Measurements from ENCODE around the gene PTPRT. TPM values are rescaled to one million over a fixed set of nuclear protein-coding genes. Genes with fewer than 3 reads are reported as not detected.

Gene PTPRT
- polyA plus RNA-seq, 1 donor: 1.9 TPM

GRCh38 chr20:42785041-42785440 lies 404.7 kb downstream of the PTPRT start:
- no peak for DNase-seq

GRCh38 chr20:42779216-42779615 lies 410.5 kb downstream of the PTPRT start:
- DNase-seq: no peak

DNA sequence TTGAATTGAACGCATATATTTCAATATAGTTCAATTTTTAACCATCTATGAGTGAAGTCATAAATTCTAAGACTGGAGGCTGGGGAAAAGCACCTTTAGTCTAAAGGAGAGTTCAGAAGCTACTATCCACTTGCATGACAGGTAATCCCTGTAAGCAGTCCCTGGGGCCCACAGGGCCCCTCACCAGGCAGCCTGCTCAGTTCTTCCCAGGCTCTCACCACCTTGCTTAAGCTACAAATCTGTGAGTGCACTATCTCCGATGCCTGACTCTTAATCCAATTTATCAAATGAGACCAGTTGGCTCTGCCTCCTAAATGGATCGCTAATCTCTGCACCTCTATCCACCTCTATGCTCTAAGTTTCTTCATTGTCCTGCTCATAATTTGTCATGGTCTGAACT lies 413.8 kb downstream of the PTPRT start:
- no peak for DNase-seq

- DNase-seq: no peak
These were observed 414.7 kb downstream of the PTPRT start for GRCh38 chr20:42775037-42775436.

DNA sequence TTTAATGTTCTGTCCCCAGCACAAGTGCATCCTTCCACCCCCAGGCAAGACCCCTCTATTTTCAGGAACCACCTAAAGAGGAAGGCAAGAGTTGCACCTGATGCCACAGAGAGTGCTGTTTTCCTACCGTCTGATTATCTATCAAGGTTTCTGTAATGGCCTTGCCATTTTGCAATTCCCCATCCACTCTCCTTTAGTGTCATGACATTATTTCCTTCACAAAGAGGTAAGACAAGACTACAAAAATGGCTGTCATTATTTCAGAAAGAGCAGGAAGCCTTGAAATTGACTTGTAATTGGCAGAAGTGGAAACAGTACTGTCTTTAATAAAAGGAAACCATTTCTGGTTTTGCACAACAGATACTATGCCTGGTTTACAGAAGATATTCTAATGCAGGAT lies 426.7 kb downstream of the PTPRT start:
- DNase-seq: no peak

DNA sequence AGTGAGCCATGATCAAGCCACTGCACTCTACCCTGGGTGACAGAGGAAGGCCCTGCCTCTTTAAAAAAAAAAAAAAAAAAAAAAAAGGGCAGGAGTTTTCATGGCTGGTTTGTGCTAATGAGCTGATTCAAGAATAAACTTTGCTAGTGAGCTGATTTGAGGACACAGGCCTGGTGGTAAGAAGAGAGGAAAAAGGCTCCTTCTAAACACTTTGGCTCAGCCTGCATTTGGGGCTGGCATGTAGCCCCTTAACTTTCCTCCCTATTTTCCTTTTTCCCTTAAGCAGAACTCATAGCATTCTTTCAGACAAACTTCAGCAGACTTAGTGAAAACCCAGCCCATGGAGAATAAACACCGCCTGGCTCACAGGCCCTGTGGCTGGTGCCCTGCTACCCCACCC lies 432.7 kb downstream of the PTPRT start:
- DNase-seq: no peak

DNA sequence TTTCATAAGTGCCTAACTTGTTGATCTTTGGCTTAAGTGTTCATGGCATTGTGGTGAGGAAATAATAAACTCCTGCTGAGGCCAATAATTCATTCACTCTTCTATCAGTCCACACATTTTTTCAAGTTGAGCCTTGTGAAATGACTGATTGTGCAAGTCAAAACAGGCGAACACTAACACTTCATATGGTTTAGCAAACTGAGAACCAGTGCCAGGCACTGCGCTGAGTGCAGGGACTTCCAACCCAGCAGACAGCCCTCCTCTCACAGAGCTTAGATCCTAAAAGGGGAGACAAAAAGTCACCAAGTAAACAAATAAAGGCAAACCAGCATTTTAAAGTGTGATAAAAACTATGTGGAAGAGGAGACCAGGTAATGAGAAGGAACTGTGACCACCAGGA lies 435.0 kb downstream of the PTPRT start:
- DNase-seq: no peak

- no peak for DNase-seq
These were observed 437.1 kb downstream of the PTPRT start for GRCh38 chr20:42752620-42753019.

GRCh38 chr20:42749556-42749955 lies 440.1 kb downstream of the PTPRT start:
- no peak for DNase-seq

DNA sequence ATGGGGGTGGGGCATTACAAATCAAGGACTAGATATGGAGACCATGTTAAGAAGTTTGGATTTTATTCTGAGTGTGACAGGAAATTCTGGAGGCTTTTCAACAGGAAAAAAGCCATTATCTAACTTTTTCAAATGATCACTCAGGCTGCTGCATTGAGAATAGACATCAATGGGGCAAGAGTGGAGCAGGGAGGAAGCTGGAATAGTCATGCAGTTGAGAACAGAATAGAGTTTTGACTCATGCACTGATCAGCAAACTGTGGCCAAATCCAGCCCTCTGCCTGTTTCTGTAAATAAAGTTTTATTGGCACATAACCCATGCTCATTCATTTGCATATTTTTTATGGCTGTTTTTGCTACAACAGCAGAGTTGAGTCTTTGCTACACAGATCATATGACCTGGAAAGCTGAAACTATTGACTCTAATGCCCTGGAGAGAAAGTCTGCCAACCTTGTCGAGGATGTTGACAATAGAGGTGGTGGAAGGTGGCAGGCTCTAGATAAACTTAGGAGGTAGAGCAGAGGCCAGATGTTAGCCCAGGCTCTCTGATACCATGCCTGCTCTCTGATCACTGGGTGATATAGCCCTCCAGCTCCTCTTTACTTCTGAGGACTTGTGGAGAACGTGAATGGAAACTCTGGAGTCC lies 441.8 kb downstream of the PTPRT start:
- DNase-seq: no peak

DNA sequence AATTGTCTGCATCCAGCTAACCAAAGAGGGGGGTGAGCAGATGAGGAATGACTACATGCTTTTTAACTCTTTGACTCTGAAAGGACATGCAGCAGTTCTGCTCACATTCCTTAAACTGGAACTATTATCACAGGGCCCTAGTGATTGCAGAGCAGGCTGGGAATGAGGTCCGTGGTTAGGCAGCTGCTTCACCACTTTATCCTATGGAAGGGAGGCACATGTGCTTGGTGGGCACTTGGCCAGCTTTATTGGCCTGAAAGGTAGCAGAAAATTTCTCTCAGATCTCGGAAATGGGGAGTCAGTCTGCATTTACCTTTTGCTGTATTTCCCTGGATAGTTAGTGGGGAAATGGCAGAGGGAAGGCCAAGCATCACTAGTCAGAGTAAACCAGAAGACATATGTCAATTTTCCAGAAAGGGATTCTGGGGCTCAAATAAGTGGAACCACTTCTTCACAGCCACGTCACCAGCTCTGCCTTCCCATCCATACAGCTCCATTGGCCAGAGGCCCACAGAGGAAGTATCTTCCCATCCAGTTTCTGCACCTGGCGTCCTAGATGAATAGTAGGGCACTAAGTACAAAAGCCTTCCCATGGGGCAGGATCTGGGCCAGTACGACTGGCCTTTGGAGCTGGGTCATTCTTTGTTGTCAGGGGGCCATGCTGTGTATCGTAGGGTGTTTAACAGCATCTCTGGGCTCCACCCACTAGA lies 444.8 kb downstream of the PTPRT start:
- no peak for DNase-seq

- no peak for DNase-seq
These were observed 446.8 kb downstream of the PTPRT start for GRCh38 chr20:42742926-42743325.

GRCh38 chr20:42741906-42742305 lies 447.8 kb downstream of the PTPRT start:
- DNase-seq: no peak

GRCh38 chr20:42740226-42740870 lies 449.4 kb downstream of the PTPRT start:
- DNase-seq: no peak

DNA sequence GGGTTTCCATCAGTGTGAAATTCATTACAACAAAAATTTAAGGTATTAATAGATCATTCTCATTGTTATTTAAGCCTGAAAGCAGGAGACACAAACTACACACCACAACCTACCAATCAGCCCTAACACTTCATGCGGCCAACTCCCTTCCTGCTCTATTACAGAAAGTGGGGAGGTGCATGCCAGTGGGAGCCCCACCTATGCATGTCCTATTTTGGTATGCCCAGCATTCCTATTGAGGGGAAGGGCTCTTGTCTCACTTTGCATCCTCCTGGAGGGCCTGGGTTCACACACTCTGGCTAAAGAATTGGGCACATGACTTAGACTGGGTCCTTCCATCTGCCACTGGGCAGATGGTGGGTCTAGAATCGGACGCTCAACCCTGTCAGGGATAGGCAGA lies 450.0 kb downstream of the PTPRT start:
- no peak for DNase-seq

DNA sequence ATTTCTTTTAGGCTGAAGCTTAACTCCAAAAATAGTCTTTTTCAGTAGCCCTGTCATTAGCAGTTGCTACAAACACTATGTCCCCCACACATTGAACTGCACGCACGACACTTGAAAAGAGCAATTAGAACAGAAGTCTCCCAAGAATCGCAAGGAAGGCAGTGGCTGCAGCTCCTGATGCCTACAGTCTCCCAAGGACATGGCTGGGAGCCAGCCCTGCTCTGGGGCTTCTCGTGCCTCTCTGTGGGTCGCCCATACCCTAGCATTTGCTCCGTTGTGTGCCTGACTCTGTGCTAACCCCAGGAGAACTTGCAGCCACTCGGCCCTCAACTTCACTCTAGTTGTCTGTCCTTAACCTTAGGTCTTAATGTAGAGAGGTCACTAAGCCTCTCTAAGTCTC lies 454.2 kb downstream of the PTPRT start:
- no peak for DNase-seq

- DNase-seq: no peak
These were observed 454.9 kb downstream of the PTPRT start for GRCh38 chr20:42734660-42735368.

DNA sequence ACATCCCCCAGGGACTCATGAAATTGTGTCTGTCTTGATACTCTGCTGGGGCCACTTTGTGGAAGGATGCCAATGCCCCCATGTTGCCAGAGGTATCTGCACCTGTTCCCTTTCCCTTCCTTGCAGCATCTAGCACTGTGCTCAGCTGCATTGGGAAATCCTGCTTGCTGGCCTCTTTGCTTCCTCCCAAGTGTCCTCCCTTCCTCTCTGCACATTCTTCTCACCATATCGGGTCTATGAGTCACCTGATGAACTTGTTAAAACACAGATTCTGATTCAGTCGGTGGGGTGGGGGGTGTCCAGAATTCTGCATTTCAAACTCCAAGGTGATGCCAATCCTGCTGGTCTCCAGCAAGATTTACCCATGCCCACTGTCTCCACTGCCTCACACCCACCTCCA lies 467.8 kb downstream of the PTPRT start:
- no peak for DNase-seq

DNA sequence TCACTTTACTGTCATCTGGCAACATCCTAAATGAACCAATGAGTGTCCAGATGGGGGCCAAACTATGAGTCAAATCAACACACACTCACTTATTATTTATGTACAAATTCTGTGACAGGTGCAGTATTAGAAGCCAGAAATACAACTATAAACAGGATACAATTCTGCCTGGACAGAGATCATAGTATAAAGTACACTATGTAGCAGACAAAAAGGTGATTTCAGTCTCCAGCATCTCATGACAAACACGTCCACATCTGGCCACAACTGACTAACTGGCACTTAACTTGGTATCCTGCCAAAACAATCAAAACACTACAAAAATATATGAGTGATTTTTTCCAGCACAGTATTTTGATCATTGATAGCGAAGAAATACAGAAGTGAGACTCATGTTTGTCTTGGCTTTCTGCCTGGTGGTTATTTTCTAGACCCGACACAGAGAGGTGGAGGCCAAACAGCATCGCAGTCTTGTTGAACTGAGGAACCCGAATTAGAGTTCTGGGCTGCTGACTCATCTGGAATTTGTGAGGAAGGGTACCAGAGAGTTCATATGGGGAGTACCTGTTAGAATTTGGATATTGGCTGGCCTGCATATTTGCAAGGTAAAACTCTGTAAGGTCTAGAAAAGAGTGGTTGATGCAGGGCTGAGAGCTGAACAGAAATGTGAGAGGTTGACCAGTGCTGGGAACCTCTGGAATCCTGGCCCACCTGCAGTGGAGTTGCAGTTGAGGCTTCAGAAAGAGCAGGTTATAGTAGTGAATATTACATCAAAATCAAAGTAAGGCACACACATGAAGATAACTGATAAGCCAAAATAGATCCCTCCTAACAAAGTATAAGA lies 475.2 kb downstream of the PTPRT start:
- no peak for DNase-seq

DNA sequence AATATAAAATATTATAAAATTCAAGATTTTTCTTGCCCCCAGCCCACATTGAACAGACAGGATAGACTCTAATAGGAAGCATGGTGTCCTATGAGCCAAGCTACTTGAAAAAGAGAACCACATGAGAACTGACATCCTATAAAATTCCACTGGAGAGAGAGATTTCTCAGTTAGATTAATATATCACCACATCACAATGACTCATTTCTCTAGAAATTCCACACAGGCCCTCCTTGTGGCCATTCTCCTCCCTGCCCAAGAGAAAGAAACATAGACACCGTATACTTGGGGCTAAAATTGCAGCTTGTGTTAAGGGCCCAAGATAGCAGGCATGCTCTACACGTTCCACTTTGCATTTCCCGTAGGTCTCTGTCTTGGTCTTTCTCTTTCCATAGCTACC lies 481.4 kb downstream of the PTPRT start:
- DNase-seq: no peak

DNA sequence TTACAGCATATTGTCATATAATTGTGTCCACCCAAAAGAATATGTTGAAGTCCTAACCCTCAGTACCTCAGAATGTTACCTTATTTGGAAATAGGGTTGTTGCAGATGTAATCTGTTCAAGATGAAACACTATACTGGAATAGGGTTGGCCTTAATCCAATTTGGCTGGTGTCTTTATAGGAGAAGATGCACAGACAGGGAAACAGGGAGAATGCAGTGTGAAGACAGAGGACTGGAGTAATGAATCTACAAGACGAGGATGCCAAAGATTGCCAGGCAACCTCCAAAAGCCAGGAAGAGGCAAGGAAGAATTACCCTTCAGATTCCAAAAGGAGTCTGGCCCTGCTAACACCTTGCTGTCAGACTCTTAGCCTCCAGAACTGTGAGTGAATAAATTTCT lies 482.9 kb downstream of the PTPRT start:
- no peak for DNase-seq

- no peak for DNase-seq
These were observed 484.2 kb downstream of the PTPRT start for GRCh38 chr20:42705550-42705949.
